22Rv1 (cell line): Measurements from ENCODE around the gene CACNG4.

Experiments used
- CTCF ChIP-seq: fragments of 450-650 bp; IDR thresholded peaks from 2 replicates; pipeline ENCODE4 v1.5.1; 2017; ENCODE audit warnings: mild to moderate bottlenecking
- ZFX ChIP-seq: fragments of 450-650 bp; IDR thresholded peaks from 2 replicates; pipeline ENCODE4 v1.6.1; 2017; ENCODE audit warnings: antibody characterized with exemption, borderline replicate concordance

GRCh38 chr17:66964930-66965800 is 658 bp downstream of the CACNG4 start:
- TF ChIP-seq CTCF (no peak), ZFX (no peak)
